NCI-H2107 (cell line): ENCODE data around the gene PCDHB6.
"Not testable (repeated sequence)": the region's sequence is repeated elsewhere in the genome, so short reads cannot be mapped to it uniquely, and the experiment has no call there.

ENCODE experiments used
- DNase-seq: peaks from one replicate; lab custom pipeline; 2025; lab: John Stamatoyannopoulos, UW

Gene PCDHB6

DNA sequence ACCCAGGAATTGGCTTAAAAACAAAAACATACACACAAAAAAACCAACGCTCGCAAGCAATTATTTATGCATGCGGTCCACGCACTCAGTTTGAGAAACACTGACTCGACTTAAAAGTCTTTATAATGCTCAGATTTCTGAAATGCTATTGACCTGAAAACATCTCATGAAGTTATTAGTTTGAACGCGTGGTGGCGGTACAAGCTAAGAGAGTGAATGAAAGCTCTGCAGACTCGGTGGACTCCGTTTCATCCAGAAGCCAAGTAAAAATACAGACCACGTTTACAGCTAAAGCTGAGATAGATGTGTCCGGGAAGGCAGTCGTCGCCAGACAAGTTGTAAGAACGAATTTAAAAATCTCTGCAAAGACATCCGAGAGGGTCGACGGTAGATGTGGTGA lies at the start of gene PCDHB6:
TSS of gene PCDHB6 (plus strand) at position 246 of the 400 bp plus-strand sequence. CDS start 201 bp downstream, outside the sequence.
- DNase-seq: no peak

DNA sequence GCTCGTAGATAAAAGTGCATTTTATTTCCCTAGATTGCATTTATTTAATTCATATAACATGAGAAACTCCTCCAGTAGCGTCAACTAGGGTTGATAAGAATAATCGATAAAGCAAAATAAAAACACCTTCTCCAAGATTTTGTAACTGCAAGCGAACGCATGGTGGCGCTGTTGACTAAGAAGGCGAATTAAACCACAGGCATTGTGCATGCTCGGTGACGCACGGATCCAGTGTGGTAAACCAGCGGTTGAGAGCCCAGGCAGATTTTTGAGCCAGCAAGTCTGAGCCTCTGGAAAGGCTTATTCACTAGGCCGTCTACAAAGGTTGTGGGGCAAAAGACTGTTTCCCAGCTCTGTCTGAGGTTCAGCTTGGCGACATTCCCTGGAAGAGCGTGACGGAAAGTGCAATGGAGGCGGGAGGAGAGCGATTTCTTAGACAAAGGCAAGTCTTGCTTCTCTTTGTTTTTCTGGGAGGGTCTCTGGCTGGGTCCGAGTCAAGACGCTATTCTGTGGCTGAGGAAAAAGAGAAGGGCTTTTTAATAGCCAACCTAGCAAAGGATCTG lies 49.5 kb upstream of the PCDHB6 start, which contains the start of gene PCDHB3:
TSS of gene PCDHB3 (plus strand) at position 231 of the 563 bp plus-strand sequence. CDS start at position 408, 177 bp downstream.
- DNase-seq: peak; percentile 70

DNA sequence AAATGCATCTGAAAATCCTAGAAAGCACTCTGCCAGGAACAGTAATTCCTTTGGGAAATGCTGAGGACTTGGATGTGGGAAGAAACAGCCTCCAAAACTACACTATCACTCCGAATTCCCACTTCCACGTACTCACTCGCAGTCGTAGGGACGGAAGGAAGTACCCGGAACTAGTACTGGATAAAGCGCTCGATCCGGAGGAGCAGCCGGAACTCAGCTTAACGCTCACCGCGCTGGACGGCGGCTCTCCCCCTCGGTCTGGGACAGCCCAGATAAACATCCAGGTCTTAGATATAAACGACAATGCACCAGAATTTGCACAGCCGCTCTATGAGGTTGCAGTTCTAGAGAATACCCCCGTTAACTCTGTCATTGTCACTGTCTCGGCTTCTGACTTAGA lies 48.8 kb upstream of the PCDHB6 start:
- DNase-seq: no peak

DNA sequence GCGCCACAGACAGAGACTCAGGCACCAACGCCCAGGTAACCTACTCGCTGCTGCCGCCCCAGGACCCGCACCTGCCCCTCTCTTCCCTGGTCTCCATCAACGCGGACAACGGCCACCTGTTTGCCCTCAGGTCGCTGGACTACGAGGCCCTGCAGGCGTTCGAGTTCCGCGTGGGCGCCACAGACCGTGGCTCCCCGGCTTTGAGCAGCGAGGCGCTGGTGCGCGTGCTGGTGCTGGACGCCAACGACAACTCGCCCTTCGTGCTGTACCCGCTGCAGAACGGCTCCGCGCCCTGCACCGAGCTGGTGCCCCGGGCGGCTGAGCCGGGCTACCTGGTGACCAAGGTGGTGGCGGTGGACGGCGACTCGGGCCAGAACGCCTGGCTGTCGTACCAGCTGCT lies 47.8 kb upstream of the PCDHB6 start:
- DNase-seq: not testable (repeated sequence)

DNA sequence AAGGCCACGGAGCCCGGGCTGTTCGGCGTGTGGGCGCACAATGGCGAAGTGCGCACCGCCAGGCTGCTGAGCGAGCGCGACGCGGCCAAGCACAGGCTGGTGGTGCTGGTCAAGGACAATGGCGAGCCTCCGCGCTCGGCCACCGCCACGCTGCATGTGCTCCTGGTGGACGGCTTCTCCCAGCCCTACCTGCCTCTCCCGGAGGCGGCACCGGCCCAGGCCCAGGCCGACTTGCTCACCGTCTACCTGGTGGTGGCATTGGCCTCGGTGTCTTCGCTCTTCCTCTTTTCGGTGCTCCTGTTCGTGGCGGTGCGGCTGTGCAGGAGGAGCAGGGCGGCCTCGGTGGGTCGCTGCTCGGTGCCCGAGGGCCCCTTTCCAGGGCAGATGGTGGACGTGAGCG lies 47.4 kb upstream of the PCDHB6 start:
- not testable (repeated sequence) for DNase-seq

DNA sequence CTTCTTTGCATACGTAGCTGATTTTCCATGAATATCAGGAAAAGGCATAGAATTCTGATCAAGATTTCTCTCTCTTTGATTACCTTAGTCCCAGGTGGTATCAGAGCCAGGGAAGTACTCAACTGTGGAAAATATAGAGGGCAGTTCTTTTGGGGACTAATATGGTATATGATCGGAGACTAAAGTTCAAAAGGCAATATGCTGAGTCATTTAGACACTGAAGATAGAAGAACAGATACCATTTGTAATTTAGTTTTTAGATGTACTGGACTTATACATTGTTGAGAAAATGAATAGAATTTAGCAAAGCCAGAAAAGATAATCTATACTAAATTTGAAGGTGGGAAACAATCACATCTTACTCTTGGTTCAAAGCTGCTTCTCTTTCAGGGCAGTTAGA lies 44.5 kb upstream of the PCDHB6 start:
- DNase-seq: no peak

DNA sequence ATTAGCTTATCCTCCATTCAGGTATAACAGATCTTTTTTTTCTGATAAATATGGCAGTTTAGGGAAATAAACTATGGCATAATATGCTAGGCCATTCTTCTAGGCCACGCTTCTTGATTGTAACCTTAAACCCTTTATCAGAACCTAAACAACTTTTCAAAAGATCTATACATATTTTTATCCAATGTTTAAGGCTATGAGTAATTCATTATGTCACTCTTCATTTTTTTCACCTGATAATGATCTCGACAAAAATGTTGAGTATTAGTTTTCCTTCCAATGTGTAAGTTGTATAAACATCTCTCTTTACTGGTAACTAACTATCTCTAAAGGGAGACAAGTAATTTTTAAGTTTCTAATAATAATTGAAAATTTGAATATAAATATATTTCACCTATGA lies 30.6 kb upstream of the PCDHB6 start:
- no peak for DNase-seq

DNA sequence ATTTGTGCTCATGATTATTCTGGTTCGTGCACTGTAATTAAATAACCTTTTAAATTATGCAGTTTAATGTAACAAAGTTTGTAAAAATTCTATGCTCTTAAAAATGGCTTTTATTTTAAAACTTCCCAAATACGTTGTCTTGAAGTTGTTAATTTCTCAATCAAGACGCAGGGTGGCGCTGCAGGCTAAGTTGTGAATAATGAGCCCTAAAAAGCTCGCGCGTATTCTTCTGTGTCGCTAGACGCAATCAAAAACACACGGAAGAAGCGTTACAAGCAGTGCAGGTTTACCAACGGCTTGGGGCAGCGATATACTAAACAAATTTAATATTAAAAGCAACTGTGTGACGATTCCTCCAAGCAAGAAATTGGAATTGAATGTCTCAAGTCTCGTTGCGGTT lies 28.3 kb upstream of the PCDHB6 start, which contains the start of gene PCDHB4:
TSS of gene PCDHB4 (plus strand) at position 256 of the 400 bp plus-strand sequence. CDS start 181 bp downstream, outside the sequence.
- no peak for DNase-seq

DNA sequence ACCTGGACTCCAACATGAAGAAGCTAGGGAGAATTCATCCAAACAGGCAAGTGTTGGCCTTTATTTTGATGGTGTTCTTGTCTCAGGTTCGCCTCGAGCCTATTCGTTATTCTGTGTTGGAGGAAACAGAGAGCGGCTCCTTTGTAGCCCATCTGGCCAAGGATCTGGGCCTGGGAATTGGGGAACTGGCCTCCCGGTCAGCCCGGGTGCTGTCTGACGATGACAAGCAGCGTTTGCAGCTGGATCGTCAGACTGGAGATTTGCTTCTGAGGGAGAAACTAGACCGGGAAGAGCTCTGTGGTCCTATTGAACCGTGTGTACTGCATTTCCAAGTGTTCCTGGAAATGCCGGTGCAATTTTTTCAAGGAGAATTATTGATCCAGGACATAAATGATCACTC lies 27.9 kb upstream of the PCDHB6 start:
- DNase-seq: no peak

DNA sequence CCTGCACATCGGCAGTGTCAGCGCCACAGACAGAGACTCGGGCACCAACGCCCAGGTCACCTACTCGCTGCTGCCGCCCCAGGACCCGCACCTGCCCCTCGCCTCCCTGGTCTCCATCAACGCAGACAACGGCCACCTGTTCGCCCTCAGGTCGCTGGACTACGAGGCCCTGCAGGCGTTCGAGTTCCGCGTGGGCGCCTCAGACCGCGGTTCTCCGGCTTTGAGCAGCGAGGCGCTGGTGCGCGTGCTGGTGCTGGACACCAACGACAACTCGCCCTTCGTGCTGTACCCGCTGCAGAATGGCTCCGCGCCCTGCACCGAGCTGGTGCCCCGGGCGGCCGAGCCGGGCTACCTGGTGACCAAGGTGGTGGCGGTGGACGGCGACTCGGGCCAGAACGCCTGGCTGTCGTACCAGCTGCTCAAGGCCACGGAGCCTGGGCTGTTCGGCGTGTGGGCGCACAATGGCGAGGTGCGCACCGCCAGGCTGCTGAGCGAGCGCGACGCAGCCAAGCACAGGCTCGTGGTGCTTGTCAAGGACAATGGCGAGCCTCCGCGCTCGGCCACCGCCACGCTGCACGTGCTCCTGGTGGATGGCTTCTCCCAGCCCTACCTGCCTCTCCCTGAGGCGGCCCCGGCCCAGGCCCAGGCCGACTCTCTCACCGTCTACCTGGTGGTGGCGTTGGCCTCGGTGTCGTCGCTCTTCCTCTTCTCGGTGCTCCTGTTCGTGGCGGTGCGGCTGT lies 26.3 kb upstream of the PCDHB6 start:
- DNase-seq: not testable (repeated sequence)

DNA sequence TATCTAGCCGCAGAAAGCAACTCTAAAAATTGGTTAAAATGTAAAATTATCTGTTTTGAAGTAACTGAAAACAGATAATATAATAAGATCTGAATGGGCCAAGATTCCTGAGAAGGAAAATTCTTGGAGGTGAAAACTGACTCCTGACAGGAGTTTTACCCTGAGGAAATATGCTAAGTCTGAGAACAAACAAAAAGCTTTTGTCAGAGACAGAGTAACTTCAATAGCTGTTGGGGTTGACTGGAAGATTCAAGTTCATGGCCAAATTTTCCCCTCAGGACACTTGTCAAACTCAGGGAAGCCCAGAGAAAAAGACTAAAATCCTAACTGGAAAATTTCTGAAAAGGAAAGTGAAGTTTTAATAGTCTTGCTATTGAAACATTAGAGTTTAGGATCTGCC lies 22.6 kb upstream of the PCDHB6 start:
- DNase-seq: no peak

DNA sequence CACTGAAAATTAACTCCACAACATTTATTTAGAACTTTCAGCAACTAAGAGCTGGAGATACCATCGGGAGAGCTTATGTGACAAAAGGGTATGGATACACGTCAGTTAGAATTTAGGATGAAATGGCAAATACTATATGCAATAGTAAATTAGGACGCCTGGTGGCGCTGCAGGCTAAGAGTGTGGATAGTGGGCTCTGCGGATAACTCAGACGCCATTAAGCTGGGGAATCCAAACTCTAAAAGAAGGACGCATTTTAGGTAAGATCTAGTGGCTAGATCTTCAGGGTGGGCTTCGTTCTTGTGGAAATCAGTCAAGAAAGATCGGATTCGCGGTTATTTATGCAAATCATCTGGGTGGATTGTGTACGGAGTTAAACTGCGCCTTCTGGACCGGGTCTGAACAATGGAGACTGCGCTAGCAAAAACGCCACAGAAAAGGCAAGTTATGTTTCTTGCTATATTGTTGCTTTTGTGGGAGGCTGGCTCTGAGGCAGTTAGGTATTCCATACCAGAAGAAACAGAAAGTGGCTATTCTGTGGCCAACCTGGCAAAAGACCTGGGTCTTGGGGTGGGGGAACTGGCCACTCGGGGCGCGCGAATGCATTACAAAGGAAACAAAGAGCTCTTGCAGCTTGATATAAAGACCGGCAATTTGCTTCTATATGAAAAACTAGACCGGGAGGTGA lies 14.7 kb upstream of the PCDHB6 start, which contains the start of gene PCDHB5:
TSS of gene PCDHB5 (plus strand) at position 177 of the 688 bp plus-strand sequence. CDS start at position 406, 229 bp downstream.
- DNase-seq: no peak

DNA sequence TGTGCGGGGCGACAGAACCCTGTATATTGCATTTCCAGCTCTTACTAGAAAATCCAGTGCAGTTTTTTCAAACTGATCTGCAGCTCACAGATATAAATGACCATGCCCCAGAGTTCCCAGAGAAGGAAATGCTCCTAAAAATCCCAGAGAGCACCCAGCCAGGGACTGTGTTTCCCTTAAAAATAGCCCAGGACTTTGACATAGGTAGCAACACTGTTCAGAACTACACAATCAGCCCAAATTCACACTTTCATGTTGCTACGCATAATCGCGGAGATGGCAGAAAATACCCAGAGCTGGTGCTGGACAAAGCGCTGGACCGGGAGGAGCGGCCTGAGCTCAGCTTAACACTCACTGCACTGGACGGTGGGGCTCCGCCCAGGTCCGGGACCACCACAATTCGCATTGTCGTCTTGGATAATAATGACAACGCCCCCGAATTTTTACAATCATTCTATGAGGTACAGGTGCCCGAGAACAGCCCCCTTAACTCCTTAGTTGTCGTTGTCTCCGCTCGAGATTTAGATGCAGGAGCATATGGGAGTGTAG lies 14.1 kb upstream of the PCDHB6 start:
- no peak for DNase-seq

DNA sequence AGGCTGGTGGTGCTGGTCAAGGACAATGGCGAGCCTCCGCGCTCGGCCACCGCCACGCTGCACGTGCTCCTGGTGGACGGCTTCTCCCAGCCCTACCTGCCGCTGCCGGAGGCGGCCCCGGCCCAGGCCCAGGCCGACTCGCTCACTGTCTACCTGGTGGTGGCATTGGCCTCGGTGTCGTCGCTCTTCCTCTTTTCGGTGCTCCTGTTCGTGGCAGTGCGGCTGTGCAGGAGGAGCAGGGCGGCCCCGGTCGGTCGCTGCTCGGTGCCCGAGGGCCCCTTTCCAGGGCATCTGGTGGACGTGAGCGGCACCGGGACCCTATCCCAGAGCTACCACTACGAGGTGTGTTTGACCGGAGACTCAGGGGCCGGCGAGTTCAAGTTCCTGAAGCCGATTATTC lies 12.5 kb upstream of the PCDHB6 start:
- not testable (repeated sequence) for DNase-seq

DNA sequence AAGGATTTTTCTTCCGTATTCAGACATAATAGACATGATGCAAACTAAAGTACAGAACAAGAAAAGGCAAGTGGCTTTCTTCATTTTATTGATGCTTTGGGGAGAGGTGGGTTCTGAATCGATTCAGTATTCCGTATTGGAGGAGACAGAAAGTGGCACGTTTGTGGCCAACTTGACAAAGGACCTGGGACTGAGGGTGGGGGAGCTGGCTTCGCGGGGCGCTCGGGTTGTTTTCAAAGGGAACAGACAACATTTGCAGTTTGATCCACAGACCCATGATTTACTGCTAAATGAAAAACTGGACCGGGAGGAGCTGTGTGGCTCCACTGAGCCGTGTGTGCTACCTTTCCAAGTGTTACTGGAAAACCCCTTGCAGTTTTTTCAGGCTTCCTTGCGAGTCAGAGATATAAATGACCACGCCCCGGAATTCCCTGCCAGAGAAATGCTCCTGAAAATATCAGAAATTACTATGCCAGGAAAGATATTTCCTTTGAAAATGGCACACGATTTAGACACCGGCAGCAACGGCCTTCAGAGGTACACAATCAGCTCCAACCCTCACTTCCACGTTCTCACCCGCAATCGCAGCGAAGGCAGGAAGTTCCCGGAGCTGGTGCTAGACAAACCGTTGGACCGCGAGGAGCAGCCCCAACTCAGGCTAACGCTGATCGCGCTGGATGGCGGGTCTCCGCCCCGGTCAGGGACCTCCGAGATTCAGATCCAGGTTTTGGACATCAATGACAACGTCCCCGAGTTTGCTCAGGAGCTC lies 551 bp downstream of the PCDHB6 start:
- no peak for DNase-seq

DNA sequence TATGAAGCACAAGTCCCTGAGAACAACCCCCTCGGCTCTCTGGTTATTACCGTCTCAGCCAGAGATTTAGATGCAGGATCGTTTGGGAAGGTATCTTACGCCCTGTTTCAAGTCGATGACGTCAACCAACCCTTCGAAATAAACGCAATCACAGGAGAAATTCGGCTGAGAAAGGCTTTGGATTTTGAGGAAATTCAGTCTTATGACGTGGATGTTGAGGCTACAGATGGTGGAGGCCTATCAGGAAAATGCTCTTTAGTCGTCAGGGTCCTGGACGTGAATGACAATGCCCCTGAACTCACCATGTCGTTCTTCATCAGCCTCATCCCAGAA lies 1.1 kb downstream of the PCDHB6 start:
- DNase-seq: no peak

DNA sequence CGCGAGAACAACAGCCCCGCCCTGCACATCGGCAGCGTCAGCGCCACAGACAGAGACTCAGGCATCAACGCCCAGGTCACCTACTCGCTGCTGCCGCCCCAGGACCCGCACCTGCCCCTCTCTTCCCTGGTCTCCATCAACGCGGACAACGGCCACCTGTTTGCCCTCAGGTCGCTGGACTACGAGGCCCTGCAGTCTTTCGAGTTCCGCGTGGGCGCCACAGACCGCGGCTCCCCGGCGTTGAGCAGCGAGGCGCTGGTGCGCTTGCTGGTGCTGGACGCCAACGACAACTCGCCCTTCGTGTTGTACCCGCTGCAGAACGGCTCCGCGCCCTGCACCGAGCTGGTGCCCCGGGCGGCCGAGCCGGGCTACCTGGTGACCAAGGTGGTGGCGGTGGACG lies 1.8 kb downstream of the PCDHB6 start:
- DNase-seq: not testable (repeated sequence)

DNA sequence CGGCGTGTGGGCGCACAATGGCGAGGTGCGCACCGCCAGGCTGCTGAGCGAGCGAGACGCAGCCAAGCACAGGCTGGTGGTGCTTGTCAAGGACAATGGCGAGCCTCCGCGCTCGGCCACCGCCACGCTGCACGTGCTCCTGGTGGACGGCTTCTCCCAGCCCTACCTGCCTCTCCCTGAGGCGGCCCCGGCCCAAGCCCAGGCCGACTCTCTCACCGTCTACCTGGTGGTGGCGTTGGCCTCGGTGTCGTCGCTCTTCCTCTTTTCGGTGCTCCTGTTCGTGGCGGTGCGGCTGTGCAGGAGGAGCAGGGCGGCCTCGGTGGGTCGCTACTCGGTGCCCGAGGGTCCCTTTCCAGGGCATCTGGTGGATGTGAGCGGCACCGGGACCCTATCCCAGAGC lies 2.2 kb downstream of the PCDHB6 start:
- DNase-seq: not testable (repeated sequence)

DNA sequence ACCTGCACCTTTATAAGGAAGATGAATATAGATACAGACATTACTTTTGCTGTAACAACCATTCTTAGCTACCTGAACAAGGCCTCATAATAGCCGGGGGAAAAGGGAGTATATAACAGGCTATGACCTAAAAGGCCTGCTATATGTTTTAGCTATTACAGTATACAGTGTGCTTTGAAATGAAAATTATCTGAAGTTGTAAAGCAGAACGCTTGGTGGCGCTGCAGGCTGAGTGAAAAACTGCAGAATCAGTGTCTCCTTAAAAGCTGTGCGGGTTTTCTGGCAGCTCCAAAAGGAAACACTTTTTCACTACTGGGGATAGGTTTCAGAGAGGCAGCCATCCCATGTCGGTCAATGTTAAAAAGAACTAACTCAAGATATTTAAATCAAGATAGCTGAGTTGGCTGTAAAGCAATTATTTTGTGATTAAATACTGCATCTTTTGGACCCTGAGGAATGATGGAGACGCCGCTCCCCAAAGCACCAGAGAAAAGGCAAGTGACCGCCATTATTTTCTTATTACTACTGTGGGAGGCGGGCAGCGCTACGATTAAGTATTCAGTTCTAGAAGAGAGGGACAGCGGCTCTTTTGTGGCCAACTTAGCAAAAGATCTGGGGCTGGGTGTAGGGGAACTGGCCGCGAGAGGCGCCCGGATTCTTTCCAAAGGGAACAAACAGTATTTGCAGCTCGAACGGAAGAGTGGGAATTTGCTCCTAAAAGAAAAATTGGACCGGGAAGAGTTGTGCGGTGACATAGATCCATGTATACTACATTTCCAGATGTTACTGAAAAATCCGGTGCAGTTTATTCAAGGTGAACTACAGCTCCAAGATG lies 5.9 kb downstream of the PCDHB6 start:
- no peak for DNase-seq

DNA sequence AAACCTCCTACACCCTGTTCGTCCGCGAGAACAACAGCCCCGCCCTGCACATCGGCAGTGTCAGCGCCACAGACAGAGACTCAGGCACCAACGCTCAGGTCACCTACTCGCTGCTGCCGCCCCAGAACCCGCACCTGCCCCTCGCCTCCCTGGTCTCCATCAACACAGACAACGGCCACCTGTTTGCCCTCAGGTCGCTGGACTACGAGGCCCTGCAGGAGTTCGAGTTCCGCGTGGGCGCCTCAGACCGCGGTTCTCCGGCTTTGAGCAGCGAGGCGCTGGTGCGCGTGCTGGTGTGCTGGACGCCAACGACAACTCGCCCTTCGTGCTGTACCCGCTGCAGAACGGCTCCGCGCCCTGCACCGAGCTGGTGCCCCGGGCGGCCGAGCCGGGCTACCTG lies 7.5 kb downstream of the PCDHB6 start:
- DNase-seq: not testable (repeated sequence)

DNA sequence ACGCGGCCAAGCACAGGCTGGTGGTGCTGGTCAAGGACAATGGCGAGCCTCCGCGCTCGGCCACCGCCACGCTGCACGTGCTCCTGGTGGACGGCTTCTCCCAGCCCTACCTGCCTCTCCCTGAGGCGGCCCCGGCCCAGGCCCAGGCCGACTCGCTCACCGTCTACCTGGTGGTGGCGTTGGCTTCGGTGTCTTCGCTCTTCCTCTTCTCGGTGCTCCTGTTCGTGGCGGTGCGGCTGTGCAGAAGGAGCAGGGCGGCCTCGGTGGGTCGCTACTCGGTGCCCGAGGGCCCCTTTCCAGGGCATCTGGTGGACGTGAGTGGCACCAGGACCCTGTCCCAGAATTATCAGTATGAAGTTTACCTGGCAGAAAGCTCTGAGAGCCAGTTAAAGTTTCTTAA lies 8.0 kb downstream of the PCDHB6 start:
- DNase-seq: not testable (repeated sequence)
